GM23338 (cell line): ENCODE measurements around the gene NCOA1. TPM values are rescaled to one million over a fixed set of nuclear protein-coding genes. Genes with fewer than 3 reads are reported as not detected.

Experiments
- ATAC-seq: fragments of 200-7000 bp; cut with Tn5 transposase; 3 replicates; pipeline ENCODE4 v1.9.1; 2020
- DNase-seq: peaks from one replicate; pipeline ENCODE4 v3.0.0-alpha.2; 2015; ENCODE audit warnings: low spot score
- H2AFZ ChIP-seq: fragments of 200-600 bp; sonication (generic); 2 replicates; pipeline ENCODE4 v1.8.0; 2016; ENCODE audit warnings: antibody characterized with exemption, mild to moderate bottlenecking, moderate library complexity
- H3F3A ChIP-seq: fragments of 200-600 bp; sonication (generic); replicated peaks from 2 replicates; pipeline ENCODE4 v1.8.0; 2017; ENCODE audit warnings: antibody characterized with exemption, mixed run types, low read depth
- H3K27ac ChIP-seq: fragments of 200-600 bp; sonication (generic); 2 replicates; pipeline ENCODE4 v1.6.1; 2016; ENCODE audit warnings: low read depth
- H3K27me3 ChIP-seq: fragments of 200-600 bp; sonication (generic); 2 replicates; pipeline ENCODE4 v1.8.0; 2016; ENCODE audit warnings: mild to moderate bottlenecking, mixed run types, moderate library complexity; ENCODE audit not compliant: insufficient read depth
- H3K36me3 ChIP-seq: fragments of 200-600 bp; sonication (generic); 2 replicates; pipeline ENCODE4 v1.8.0; 2016; ENCODE audit warnings: mild to moderate bottlenecking; ENCODE audit not compliant: insufficient read depth
- H3K4me1 ChIP-seq: fragments of 200-600 bp; sonication (generic); 2 replicates; pipeline ENCODE4 v1.8.0; 2016; ENCODE audit warnings: mild to moderate bottlenecking, moderate library complexity; ENCODE audit not compliant: insufficient read depth
- H3K4me2 ChIP-seq: fragments of 200-600 bp; sonication (generic); 2 replicates; pipeline ENCODE4 v1.7.1; 2017; ENCODE audit warnings: mixed run types
- H3K4me3 ChIP-seq: fragments of 200-600 bp; sonication (generic); 2 replicates; pipeline ENCODE4 v1.6.1; 2016; ENCODE audit warnings: mixed run types
- H3K79me2 ChIP-seq: fragments of 200-600 bp; sonication (generic); replicated peaks from 2 replicates; pipeline ENCODE4 v1.8.0; 2017; ENCODE audit warnings: mild to moderate bottlenecking; ENCODE audit not compliant: insufficient read depth
- H3K9me2 ChIP-seq: fragments of 200-600 bp; sonication (generic); 2 replicates; pipeline ENCODE4 v1.8.0; 2017; ENCODE audit not compliant: insufficient read depth
- H4K20me1 ChIP-seq: fragments of 200-600 bp; sonication (generic); replicated peaks from 2 replicates; pipeline ENCODE4 v1.8.0; 2017; ENCODE audit warnings: mild to moderate bottlenecking; ENCODE audit not compliant: insufficient read depth
- H3K27ac Mint-ChIP-seq: 2 replicates; pipeline ENCODE4 v1.8.0; 2020; ENCODE audit warnings: inconsistent platforms, mild to moderate bottlenecking, moderate library complexity, mixed read lengths
- H3K27me3 Mint-ChIP-seq: 3 replicates; pipeline ENCODE4 v1.8.0; 2022; ENCODE audit warnings: low read depth, mild to moderate bottlenecking, moderate library complexity, mixed read lengths, inconsistent platforms; ENCODE audit not compliant: insufficient read depth, poor library complexity
- H3K36me3 Mint-ChIP-seq: 3 replicates; pipeline ENCODE4 v1.8.0; 2021; ENCODE audit warnings: low read depth, mild to moderate bottlenecking, inconsistent platforms, moderate library complexity, mixed read lengths
- H3K4me1 Mint-ChIP-seq: 3 replicates; pipeline ENCODE4 v1.8.0; 2020; ENCODE audit warnings: mild to moderate bottlenecking, inconsistent platforms, mixed read lengths
- H3K4me3 Mint-ChIP-seq: 3 replicates; pipeline ENCODE4 v1.8.0; 2021; ENCODE audit warnings: moderate library complexity, mild to moderate bottlenecking, inconsistent platforms, mixed read lengths
- H3K9me3 Mint-ChIP-seq: 3 replicates; pipeline ENCODE4 v1.8.0; 2020; ENCODE audit warnings: moderate library complexity, mild to moderate bottlenecking, inconsistent platforms, mixed read lengths
- CREB1 ChIP-seq: fragments of 250-450 bp; sonication (Bioruptor Pico); IDR thresholded peaks from 2 replicates; pipeline ENCODE4 v1.5.0; 2020; ENCODE audit warnings: low read depth, mild to moderate bottlenecking, moderate library complexity
- EZH2 ChIP-seq: fragments of 200-600 bp; sonication (generic); IDR thresholded peaks from one replicate; pipeline ENCODE4 v1.8.0; 2017; ENCODE audit warnings: antibody characterized with exemption, mild to moderate bottlenecking, low read depth; ENCODE audit not compliant: unreplicated experiment
- EZH2phosphoT487 ChIP-seq: fragments of 200-600 bp; sonication (generic); IDR thresholded peaks from one replicate; pipeline ENCODE4 v1.8.1; 2018; ENCODE audit warnings: antibody characterized with exemption; ENCODE audit not compliant: unreplicated experiment
- JUNB ChIP-seq: IDR thresholded peaks from one replicate; pipeline ENCODE4 v1.6.1; 2016; ENCODE audit warnings: antibody characterized with exemption; ENCODE audit not compliant: unreplicated experiment
- NANOG ChIP-seq: IDR thresholded peaks from 2 replicates; pipeline ENCODE4 v1.6.1; 2016; ENCODE audit warnings: antibody characterized with exemption, borderline replicate concordance
- POLR2AphosphoS5 ChIP-seq: IDR thresholded peaks from 2 replicates; pipeline ENCODE4 v1.6.1; 2016; ENCODE audit warnings: antibody characterized with exemption, low read depth
- STAT1 ChIP-seq: IDR thresholded peaks from one replicate; pipeline ENCODE4 v1.6.1; 2016; ENCODE audit warnings: antibody characterized with exemption; ENCODE audit not compliant: unreplicated experiment
- ZNF114 ChIP-seq: fragments of 250-450 bp; sonication (Bioruptor Pico); IDR thresholded peaks from 2 replicates; pipeline ENCODE4 v1.5.0; 2020; ENCODE audit warnings: mild to moderate bottlenecking, moderate library complexity
- ZNF331 ChIP-seq: fragments of 250-450 bp; sonication (Bioruptor Pico); IDR thresholded peaks from 2 replicates; pipeline ENCODE4 v1.5.0; 2020; ENCODE audit warnings: low read depth, mild to moderate bottlenecking, moderate library complexity
- polyA plus RNA-seq: library from polyadenylated mRNA; unstranded; fragments of >200 nt; fragmentation: Nextera tagmentation; extraction: Ambion mirVana; gene quantifications from 2 replicates; pipeline ENCODE4 v1.2.1, GENCODE V29; 2016
- total RNA-seq: library from RNA; depleted of rRNA; stranded (reverse); fragments of >200 nt; shearing (Covaris generic); gene quantifications from 2 replicates; pipeline ENCODE4 v1.2.3, GENCODE V29; 2014
- TF ChIP-seq, protein P1 (sequence below): IDR thresholded peaks from 2 replicates; pipeline ENCODE4 v1.6.1; 2016; ENCODE audit warnings: antibody characterized with exemption
- TF ChIP-seq, protein P2 (sequence below): IDR thresholded peaks from one replicate; pipeline ENCODE4 v1.6.1; 2018; ENCODE audit warnings: antibody characterized with exemption; ENCODE audit not compliant: unreplicated experiment
- TF ChIP-seq, protein P3 (sequence below): fragments of 250-450 bp; sonication (Bioruptor Pico); IDR thresholded peaks from 2 replicates; pipeline ENCODE4 v1.5.0; 2020; ENCODE audit warnings: mild to moderate bottlenecking, moderate library complexity
- TF ChIP-seq, protein P4 (sequence below), 2 experiments: fragments of 200-600 bp in 1 of 2; sonication (generic) in 1 of 2; conservative IDR thresholded peaks; 2 replicates each; pipeline versions ENCODE4 v1.5.1 to v1.6.1; 2016 to 2017; ENCODE audit warnings: antibody characterized with exemption in 2 of 2, low read depth in 2 of 2, mild to moderate bottlenecking in 2 of 2, moderate library complexity in 1 of 2

Gene NCOA1
- total and polyA plus RNA-seq, 2 experiments from 2014 or later: 7.1 to 15.1 TPM

DNA sequence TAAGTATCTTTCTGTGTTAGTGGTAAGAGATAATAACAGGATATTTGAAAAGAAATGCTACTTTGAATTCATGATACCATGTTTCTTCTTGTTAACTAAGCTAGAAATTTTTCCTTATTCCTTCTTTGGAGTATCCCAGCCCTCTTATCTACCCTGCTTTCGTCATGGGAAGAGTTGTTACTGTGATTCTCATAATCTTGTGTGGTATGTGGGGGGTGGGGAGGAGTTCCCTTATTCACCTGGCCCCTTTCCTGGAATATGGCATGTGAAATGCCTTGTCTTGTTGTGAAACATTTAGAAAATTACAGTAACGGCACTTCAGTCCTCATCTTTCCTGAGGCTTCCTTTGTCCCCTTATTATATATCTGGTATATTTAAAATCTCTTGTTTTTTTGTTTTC is 129.9 kb downstream of the NCOA1 start:
- ATAC-seq (no peak), DNase-seq (no peak)
- no peak overlapping the region for H3K4me2 ChIP-seq
- Mint-ChIP-seq H3K4me1 (peaks cover 5% of the 10 kb centered on the region; the same call in 2 of the 3 replicates), H3K36me3 (no peaks in the 10 kb centered on the region), H3K4me3 (no peak overlapping the region), H3K27me3 (no peaks in the 10 kb centered on the region), H3K27ac (no peak overlapping the region), H3K9me3 (no peaks in the 10 kb centered on the region)
- H2AFZ ChIP-seq: no peak overlapping the region
- no peaks in the 10 kb centered on the region for H3K4me1 ChIP-seq
- no peak overlapping the region for H3K27ac ChIP-seq
- no peaks in the 10 kb centered on the region for H3K79me2 ChIP-seq
- H3K36me3 ChIP-seq: no peaks in the 10 kb centered on the region
- H3K27me3 ChIP-seq: no peaks in the 10 kb centered on the region
- TF ChIP-seq JUNB (no peak), EZH2 (no peak), ZNF331 (CRISPR knock-in tag) (no peak), EZH2phosphoT487 (no peak), NANOG (no peak), ZNF114 (CRISPR knock-in tag) (no peak), CREB1 (CRISPR knock-in tag) (no peak), POLR2AphosphoS5 (no peak), STAT1 (no peak)
- TF ChIP-seq, protein P1, sequence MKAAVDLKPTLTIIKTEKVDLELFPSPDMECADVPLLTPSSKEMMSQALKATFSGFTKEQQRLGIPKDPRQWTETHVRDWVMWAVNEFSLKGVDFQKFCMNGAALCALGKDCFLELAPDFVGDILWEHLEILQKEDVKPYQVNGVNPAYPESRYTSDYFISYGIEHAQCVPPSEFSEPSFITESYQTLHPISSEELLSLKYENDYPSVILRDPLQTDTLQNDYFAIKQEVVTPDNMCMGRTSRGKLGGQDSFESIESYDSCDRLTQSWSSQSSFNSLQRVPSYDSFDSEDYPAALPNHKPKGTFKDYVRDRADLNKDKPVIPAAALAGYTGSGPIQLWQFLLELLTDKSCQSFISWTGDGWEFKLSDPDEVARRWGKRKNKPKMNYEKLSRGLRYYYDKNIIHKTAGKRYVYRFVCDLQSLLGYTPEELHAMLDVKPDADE: no peak
- TF ChIP-seq, protein P2, sequence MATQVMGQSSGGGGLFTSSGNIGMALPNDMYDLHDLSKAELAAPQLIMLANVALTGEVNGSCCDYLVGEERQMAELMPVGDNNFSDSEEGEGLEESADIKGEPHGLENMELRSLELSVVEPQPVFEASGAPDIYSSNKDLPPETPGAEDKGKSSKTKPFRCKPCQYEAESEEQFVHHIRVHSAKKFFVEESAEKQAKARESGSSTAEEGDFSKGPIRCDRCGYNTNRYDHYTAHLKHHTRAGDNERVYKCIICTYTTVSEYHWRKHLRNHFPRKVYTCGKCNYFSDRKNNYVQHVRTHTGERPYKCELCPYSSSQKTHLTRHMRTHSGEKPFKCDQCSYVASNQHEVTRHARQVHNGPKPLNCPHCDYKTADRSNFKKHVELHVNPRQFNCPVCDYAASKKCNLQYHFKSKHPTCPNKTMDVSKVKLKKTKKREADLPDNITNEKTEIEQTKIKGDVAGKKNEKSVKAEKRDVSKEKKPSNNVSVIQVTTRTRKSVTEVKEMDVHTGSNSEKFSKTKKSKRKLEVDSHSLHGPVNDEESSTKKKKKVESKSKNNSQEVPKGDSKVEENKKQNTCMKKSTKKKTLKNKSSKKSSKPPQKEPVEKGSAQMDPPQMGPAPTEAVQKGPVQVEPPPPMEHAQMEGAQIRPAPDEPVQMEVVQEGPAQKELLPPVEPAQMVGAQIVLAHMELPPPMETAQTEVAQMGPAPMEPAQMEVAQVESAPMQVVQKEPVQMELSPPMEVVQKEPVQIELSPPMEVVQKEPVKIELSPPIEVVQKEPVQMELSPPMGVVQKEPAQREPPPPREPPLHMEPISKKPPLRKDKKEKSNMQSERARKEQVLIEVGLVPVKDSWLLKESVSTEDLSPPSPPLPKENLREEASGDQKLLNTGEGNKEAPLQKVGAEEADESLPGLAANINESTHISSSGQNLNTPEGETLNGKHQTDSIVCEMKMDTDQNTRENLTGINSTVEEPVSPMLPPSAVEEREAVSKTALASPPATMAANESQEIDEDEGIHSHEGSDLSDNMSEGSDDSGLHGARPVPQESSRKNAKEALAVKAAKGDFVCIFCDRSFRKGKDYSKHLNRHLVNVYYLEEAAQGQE: no peak
- TF ChIP-seq, protein P3, sequence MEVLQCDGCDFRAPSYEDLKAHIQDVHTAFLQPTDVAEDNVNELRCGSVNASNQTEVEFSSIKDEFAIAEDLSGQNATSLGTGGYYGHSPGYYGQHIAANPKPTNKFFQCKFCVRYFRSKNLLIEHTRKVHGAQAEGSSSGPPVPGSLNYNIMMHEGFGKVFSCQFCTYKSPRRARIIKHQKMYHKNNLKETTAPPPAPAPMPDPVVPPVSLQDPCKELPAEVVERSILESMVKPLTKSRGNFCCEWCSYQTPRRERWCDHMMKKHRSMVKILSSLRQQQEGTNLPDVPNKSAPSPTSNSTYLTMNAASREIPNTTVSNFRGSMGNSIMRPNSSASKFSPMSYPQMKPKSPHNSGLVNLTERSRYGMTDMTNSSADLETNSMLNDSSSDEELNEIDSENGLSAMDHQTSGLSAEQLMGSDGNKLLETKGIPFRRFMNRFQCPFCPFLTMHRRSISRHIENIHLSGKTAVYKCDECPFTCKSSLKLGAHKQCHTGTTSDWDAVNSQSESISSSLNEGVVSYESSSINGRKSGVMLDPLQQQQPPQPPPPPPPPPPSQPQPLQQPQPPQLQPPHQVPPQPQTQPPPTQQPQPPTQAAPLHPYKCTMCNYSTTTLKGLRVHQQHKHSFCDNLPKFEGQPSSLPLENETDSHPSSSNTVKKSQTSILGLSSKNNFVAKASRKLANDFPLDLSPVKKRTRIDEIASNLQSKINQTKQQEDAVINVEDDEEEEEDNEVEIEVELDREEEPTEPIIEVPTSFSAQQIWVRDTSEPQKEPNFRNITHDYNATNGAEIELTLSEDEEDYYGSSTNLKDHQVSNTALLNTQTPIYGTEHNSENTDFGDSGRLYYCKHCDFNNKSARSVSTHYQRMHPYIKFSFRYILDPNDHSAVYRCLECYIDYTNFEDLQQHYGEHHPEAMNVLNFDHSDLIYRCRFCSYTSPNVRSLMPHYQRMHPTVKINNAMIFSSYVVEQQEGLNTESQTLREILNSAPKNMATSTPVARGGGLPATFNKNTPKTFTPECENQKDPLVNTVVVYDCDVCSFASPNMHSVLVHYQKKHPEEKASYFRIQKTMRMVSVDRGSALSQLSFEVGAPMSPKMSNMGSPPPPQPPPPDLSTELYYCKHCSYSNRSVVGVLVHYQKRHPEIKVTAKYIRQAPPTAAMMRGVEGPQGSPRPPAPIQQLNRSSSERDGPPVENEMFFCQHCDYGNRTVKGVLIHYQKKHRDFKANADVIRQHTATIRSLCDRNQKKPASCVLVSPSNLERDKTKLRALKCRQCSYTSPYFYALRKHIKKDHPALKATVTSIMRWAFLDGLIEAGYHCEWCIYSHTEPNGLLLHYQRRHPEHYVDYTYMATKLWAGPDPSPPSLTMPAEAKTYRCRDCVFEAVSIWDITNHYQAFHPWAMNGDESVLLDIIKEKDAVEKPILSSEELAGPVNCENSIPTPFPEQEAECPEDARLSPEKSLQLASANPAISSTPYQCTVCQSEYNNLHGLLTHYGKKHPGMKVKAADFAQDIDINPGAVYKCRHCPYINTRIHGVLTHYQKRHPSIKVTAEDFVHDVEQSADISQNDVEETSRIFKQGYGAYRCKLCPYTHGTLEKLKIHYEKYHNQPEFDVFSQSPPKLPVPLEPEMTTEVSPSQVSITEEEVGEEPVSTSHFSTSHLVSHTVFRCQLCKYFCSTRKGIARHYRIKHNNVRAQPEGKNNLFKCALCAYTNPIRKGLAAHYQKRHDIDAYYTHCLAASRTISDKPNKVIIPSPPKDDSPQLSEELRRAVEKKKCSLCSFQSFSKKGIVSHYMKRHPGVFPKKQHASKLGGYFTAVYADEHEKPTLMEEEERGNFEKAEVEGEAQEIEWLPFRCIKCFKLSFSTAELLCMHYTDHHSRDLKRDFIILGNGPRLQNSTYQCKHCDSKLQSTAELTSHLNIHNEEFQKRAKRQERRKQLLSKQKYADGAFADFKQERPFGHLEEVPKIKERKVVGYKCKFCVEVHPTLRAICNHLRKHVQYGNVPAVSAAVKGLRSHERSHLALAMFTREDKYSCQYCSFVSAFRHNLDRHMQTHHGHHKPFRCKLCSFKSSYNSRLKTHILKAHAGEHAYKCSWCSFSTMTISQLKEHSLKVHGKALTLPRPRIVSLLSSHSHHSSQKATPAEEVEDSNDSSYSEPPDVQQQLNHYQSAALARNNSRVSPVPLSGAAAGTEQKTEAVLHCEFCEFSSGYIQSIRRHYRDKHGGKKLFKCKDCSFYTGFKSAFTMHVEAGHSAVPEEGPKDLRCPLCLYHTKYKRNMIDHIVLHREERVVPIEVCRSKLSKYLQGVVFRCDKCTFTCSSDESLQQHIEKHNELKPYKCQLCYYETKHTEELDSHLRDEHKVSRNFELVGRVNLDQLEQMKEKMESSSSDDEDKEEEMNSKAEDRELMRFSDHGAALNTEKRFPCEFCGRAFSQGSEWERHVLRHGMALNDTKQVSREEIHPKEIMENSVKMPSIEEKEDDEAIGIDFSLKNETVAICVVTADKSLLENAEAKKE (CRISPR knock-in tag): no peak
- TF ChIP-seq, protein P4, sequence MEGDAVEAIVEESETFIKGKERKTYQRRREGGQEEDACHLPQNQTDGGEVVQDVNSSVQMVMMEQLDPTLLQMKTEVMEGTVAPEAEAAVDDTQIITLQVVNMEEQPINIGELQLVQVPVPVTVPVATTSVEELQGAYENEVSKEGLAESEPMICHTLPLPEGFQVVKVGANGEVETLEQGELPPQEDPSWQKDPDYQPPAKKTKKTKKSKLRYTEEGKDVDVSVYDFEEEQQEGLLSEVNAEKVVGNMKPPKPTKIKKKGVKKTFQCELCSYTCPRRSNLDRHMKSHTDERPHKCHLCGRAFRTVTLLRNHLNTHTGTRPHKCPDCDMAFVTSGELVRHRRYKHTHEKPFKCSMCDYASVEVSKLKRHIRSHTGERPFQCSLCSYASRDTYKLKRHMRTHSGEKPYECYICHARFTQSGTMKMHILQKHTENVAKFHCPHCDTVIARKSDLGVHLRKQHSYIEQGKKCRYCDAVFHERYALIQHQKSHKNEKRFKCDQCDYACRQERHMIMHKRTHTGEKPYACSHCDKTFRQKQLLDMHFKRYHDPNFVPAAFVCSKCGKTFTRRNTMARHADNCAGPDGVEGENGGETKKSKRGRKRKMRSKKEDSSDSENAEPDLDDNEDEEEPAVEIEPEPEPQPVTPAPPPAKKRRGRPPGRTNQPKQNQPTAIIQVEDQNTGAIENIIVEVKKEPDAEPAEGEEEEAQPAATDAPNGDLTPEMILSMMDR (conservative IDR thresholded peaks at IDR 0.05; ENCODE audit: low read depth in 2 of 2): no peak
- H3K9me2 ChIP-seq: peaks cover 4% of the 10 kb centered on the region; the same call in 1 of the 2 replicates
- H3K4me3 ChIP-seq: no peak overlapping the region
- no peaks in the 10 kb centered on the region for H3F3A ChIP-seq
- H4K20me1 ChIP-seq: no peaks in the 10 kb centered on the region
